Subcutaneous abdominal adipose tissue (tissue), 5 donors: ENCODE results near the gene SYNPR.

Experiments
- H3K27ac ChIP-seq: one replicate; pipeline ENCODE4 v1.7.0; 2013; ENCODE audit warnings: low read depth, mild to moderate bottlenecking, inconsistent platforms, low read length, moderate library complexity
- H3K27me3 ChIP-seq, 5 donors: one replicate each; pipeline ENCODE4 v1.7.0; 2013; ENCODE audit warnings: low read length in 5 of 5, inconsistent platforms in 1 of 5; ENCODE audit not compliant: control insufficient read depth in 5 of 5, insufficient read depth in 4 of 5
- H3K36me3 ChIP-seq, 5 donors: one replicate each; pipeline ENCODE4 v1.7.0; 2013; ENCODE audit warnings: low read length in 5 of 5; ENCODE audit not compliant: control insufficient read depth in 5 of 5, insufficient read depth in 5 of 5
- H3K4me1 ChIP-seq, 5 donors: one replicate each; pipeline ENCODE4 v1.7.0; 2013; ENCODE audit warnings: low read length in 5 of 5, mild to moderate bottlenecking in 3 of 5, moderate library complexity in 1 of 5; ENCODE audit not compliant: control insufficient read depth in 5 of 5, insufficient read depth in 5 of 5
- H3K4me3 ChIP-seq, 5 donors: one replicate each; pipeline ENCODE4 v1.7.0; 2013; ENCODE audit warnings: low read length in 5 of 5, low read depth in 1 of 5
- H3K9ac ChIP-seq, 5 donors: one replicate each; pipeline ENCODE4 v1.7.0; 2013; ENCODE audit warnings: low read length in 5 of 5, mild to moderate bottlenecking in 4 of 5, moderate library complexity in 3 of 5
- H3K9me3 ChIP-seq, 5 donors: one replicate each; pipeline ENCODE4 v1.7.0; 2013; ENCODE audit warnings: low read length in 5 of 5; ENCODE audit not compliant: control insufficient read depth in 5 of 5
- donor health status: healthy.
- donor health status: healthy.
- donor health status: healthy.
- donor health status: healthy.
- donor health status: healthy.

Gene SYNPR

GRCh38 chr3:63508305-63508704 lies 230.2 kb downstream of the SYNPR start:
- Histone ChIP-seq H3K36me3 (no peaks in the 10 kb centered on the region), H3K4me3 (no peak overlapping the region), H3K4me1 (no peaks in the 10 kb centered on the region), H3K9me3 (no peaks in the 10 kb centered on the region), H3K27ac (no peak overlapping the region), H3K9ac (no peak overlapping the region), H3K27me3 (no peaks in the 10 kb centered on the region)

GRCh38 chr3:63508771-63509170 lies 230.7 kb downstream of the SYNPR start:
- Histone ChIP-seq H3K4me1 (no peaks in the 10 kb centered on the region), H3K9me3 (no peaks in the 10 kb centered on the region), H3K4me3 (no peak overlapping the region), H3K36me3 (no peaks in the 10 kb centered on the region), H3K27me3 (no peaks in the 10 kb centered on the region), H3K27ac (no peak overlapping the region), H3K9ac (no peak overlapping the region)

- H3K27ac ChIP-seq = no peak overlapping the region
- no peaks in the 10 kb centered on the region for H3K27me3 ChIP-seq
- H3K36me3 ChIP-seq = no peaks in the 10 kb centered on the region
These were observed 235.7 kb downstream of the SYNPR start for GRCh38 chr3:63513791-63514190.

GRCh38 chr3:63514678-63515077 lies 236.6 kb downstream of the SYNPR start:
- Histone ChIP-seq H3K4me3 (no peak overlapping the region), H3K4me1 (no peaks in the 10 kb centered on the region), H3K9me3 (peaks cover 0 to 3% (median 0%) of the 10 kb centered on the region in 5 donors), H3K27me3 (no peaks in the 10 kb centered on the region), H3K36me3 (no peaks in the 10 kb centered on the region), H3K27ac (no peak overlapping the region), H3K9ac (no peak overlapping the region)

More at GRCh38 chr3:63513791-63514190, 235.7 kb downstream of the SYNPR start:
- Histone ChIP-seq H3K4me1 (no peaks in the 10 kb centered on the region), H3K9ac (no peak overlapping the region), H3K4me3 (no peak overlapping the region), H3K9me3 (no peaks in the 10 kb centered on the region)

GRCh38 chr3:63519426-63519825 lies 241.3 kb downstream of the SYNPR start:
- Histone ChIP-seq H3K27me3 (no peaks in the 10 kb centered on the region), H3K36me3 (no peaks in the 10 kb centered on the region), H3K9ac (no peak overlapping the region), H3K4me1 (no peaks in the 10 kb centered on the region), H3K9me3 (peaks cover 0 to 3% (median 0%) of the 10 kb centered on the region in 5 donors), H3K27ac (no peak overlapping the region), H3K4me3 (no peak overlapping the region)

GRCh38 chr3:63521657-63522056 lies 243.5 kb downstream of the SYNPR start:
- Histone ChIP-seq H3K4me3 (no peak overlapping the region), H3K9ac (no peak overlapping the region), H3K27ac (no peak overlapping the region), H3K36me3 (no peaks in the 10 kb centered on the region), H3K27me3 (no peaks in the 10 kb centered on the region), H3K4me1 (no peaks in the 10 kb centered on the region), H3K9me3 (peaks cover 0 to 3% (median 0%) of the 10 kb centered on the region in 5 donors)

- H3K36me3 ChIP-seq = no peaks in the 10 kb centered on the region
- no peak overlapping the region for H3K9ac ChIP-seq
- no peaks in the 10 kb centered on the region for H3K27me3 ChIP-seq
- H3K4me3 ChIP-seq = no peak overlapping the region
- no peaks in the 10 kb centered on the region for H3K4me1 ChIP-seq
- peaks cover 0 to 3% (median 0%) of the 10 kb centered on the region in 5 donors for H3K9me3 ChIP-seq
- no peak overlapping the region for H3K27ac ChIP-seq
These were observed 245.0 kb downstream of the SYNPR start for GRCh38 chr3:63523100-63523499.

- Histone ChIP-seq H3K4me1 (no peaks in the 10 kb centered on the region), H3K9me3 (no peaks in the 10 kb centered on the region), H3K36me3 (no peaks in the 10 kb centered on the region), H3K9ac (no peak overlapping the region), H3K27me3 (no peaks in the 10 kb centered on the region), H3K27ac (no peak overlapping the region), H3K4me3 (no peak overlapping the region)
These were observed 250.4 kb downstream of the SYNPR start for GRCh38 chr3:63528325-63529000.

- no peak overlapping the region for H3K9ac ChIP-seq
These were observed 254.4 kb downstream of the SYNPR start for GRCh38 chr3:63532521-63532920.

GRCh38 chr3:63538919-63539318 lies 260.8 kb downstream of the SYNPR start:
- H3K9ac ChIP-seq = no peak overlapping the region
- H3K27me3 ChIP-seq = no peaks in the 10 kb centered on the region
- no peaks in the 10 kb centered on the region for H3K4me1 ChIP-seq
- H3K27ac ChIP-seq = no peak overlapping the region
- no peak overlapping the region for H3K4me3 ChIP-seq
- H3K9me3 ChIP-seq = no peaks in the 10 kb centered on the region
- H3K36me3 ChIP-seq = no peaks in the 10 kb centered on the region

More at GRCh38 chr3:63532521-63532920, 254.4 kb downstream of the SYNPR start:
- H3K36me3 ChIP-seq = no peaks in the 10 kb centered on the region
- no peak overlapping the region for H3K4me3 ChIP-seq
- no peaks in the 10 kb centered on the region for H3K27me3 ChIP-seq
- H3K9me3 ChIP-seq = no peaks in the 10 kb centered on the region
- H3K27ac ChIP-seq = no peak overlapping the region
- H3K4me1 ChIP-seq = no peaks in the 10 kb centered on the region
